B cell (primary cell): Measurements from ENCODE around the gene FMNL2. TPM values are rescaled to one million over a fixed set of nuclear protein-coding genes. Genes with fewer than 3 reads are reported as not detected.

Experiments
- ATAC-seq: fragments of 200-7000 bp; cut with Tn5 transposase; one replicate; pipeline ENCODE4 v1.10.0; 2021; ENCODE audit warnings: low read depth, mild to moderate bottlenecking, moderate number of reproducible peaks, moderate library complexity
- CTCF ChIA-PET: fragments of 350-600 bp; sonication (Branson Sonifier 250); formaldehyde crosslinking; loops from one replicate; lab custom pipeline; 2021; ENCODE audit warnings: antibody characterized with exemption, inconsistent platforms; lab: Charles Lee
- POLR2A ChIA-PET: fragments of 350-600 bp; sonication (Branson Sonifier 250); formaldehyde crosslinking; loops from one replicate; lab custom pipeline; 2021; ENCODE audit warnings: antibody characterized with exemption; lab: Charles Lee
- DNase-seq: peaks from one replicate; pipeline ENCODE4 v3.0.0; 2013
- H2AFZ ChIP-seq: 2 replicates; pipeline ENCODE4 v1.6.1; 2012; ENCODE audit warnings: mild to moderate bottlenecking, low read depth, low read length; ENCODE audit not compliant: insufficient read depth, poor library complexity, severe bottlenecking
- H3K27ac ChIP-seq, 2 donors: 1 replicate in 1 of 2; 2 replicates in 1 of 2; pipeline ENCODE4 v1.5.1; 2012 to 2013; ENCODE audit warnings: low read length in 2 of 2, mild to moderate bottlenecking in 2 of 2, moderate library complexity in 1 of 2
- H3K27me3 ChIP-seq, 4 experiments: fragments of 200-600 bp in 1 of 4; sonication (generic) in 1 of 4; replicated peaks in 1 of 4; 1 replicate in 2 of 4; 2 replicates in 2 of 4; pipeline versions ENCODE4 v1.6.1 to v1.7.0; 2013 to 2016; ENCODE audit warnings: low read length in 3 of 4, mild to moderate bottlenecking in 2 of 4, mixed read lengths in 1 of 4, moderate library complexity in 1 of 4; ENCODE audit not compliant: insufficient read depth in 4 of 4, control insufficient read depth in 3 of 4; ENCODE audit errors: control extremely low read depth in 1 of 4
- H3K36me3 ChIP-seq, 2 experiments: replicated peaks in 1 of 2; 1 replicate in 1 of 2; 2 replicates in 1 of 2; pipeline versions ENCODE4 v1.6.1 to v1.7.1; 2013; ENCODE audit warnings: low read length in 1 of 2; ENCODE audit not compliant: insufficient read depth in 2 of 2, control insufficient read depth in 1 of 2; ENCODE audit errors: control extremely low read depth in 1 of 2, extremely low read depth in 1 of 2
- H3K4me1 ChIP-seq, 2 donors: fragments of 200-600 bp in 1 of 2; sonication (generic) in 1 of 2; 1 replicate in 1 of 2; 2 replicates in 1 of 2; pipeline versions ENCODE4 v1.5.1 to v1.6.1; 2013 to 2017; ENCODE audit warnings: low read length in 2 of 2; ENCODE audit not compliant: control insufficient read depth in 2 of 2, insufficient read depth in 2 of 2
- H3K4me2 ChIP-seq: replicated peaks from 2 replicates; pipeline ENCODE3; 2012; ENCODE audit warnings: mild to moderate bottlenecking, low read depth, low read length; ENCODE audit not compliant: poor library complexity, severe bottlenecking
- H3K4me3 ChIP-seq, 5 experiments: fragments of 200-600 bp in 1 of 5; sonication (generic) in 1 of 5; 1 replicate in 3 of 5; 2 replicates in 2 of 5; pipeline versions ENCODE4 v1.5.1 to v1.7.0; 2011 to 2016; ENCODE audit warnings: low read length in 4 of 5, mild to moderate bottlenecking in 4 of 5, low read depth in 2 of 5, control low read depth in 1 of 5, moderate library complexity in 1 of 5; ENCODE audit not compliant: insufficient read depth in 1 of 5; ENCODE audit errors: control extremely low read depth in 1 of 5, extremely low read depth in 1 of 5
- H3K79me2 ChIP-seq: fragments of 200-600 bp; sonication (generic); one replicate; pipeline ENCODE4 v1.6.0; 2016; ENCODE audit warnings: low read length; ENCODE audit not compliant: control insufficient read depth, insufficient read depth
- H3K9ac ChIP-seq: fragments of 200-600 bp; sonication (generic); 2 replicates; pipeline ENCODE4 v1.6.1; 2017; ENCODE audit warnings: mild to moderate bottlenecking, low read length, moderate library complexity
- H3K9me3 ChIP-seq, 3 donors: one replicate each; pipeline versions ENCODE4 v1.6.1 to v1.7.1; 2013; ENCODE audit warnings: low read length in 2 of 3; ENCODE audit not compliant: control insufficient read depth in 2 of 3, insufficient read depth in 1 of 3; ENCODE audit errors: control extremely low read depth in 1 of 3
- H4K20me1 ChIP-seq: 2 replicates; pipeline ENCODE4 v1.6.0; 2012; ENCODE audit warnings: mild to moderate bottlenecking, low read length; ENCODE audit not compliant: insufficient read depth, control insufficient read depth, poor library complexity, severe bottlenecking
- H3K27ac Mint-ChIP-seq: one replicate; pipeline ENCODE4 v1.8.0; 2021; ENCODE audit warnings: mixed read lengths
- H3K27me3 Mint-ChIP-seq: one replicate; pipeline ENCODE4 v1.8.0; 2021; ENCODE audit warnings: mixed read lengths
- H3K4me1 Mint-ChIP-seq: one replicate; pipeline ENCODE4 v1.8.0; 2021; ENCODE audit warnings: mixed read lengths
- H3K4me3 Mint-ChIP-seq: one replicate; pipeline ENCODE4 v1.8.0; 2021; ENCODE audit warnings: mixed read lengths
- H3K9me3 Mint-ChIP-seq: one replicate; pipeline ENCODE4 v1.8.0; 2022; ENCODE audit warnings: mixed read lengths; ENCODE audit not compliant: insufficient read depth
- EZH2 ChIP-seq: IDR thresholded peaks from 2 replicates; pipeline ENCODE4 v1.6.1; 2012; ENCODE audit warnings: borderline replicate concordance, low read depth, mild to moderate bottlenecking, moderate library complexity, low read length; ENCODE audit not compliant: insufficient read depth, poor library complexity, severe bottlenecking
- WGBS: methylation state at CpG from one replicate; pipeline ENCODE4 v1.1.5; 2013; ENCODE audit warnings: missing lambda C conversion rate; ENCODE audit not compliant: insufficient coverage; 5-methylcytosine and 5-hydroxymethylcytosine counted together
- intact Hi-C: fragments of 100-400 bp; cut with micrococcal nuclease; formaldehyde crosslinking; loops from one replicate; pipeline ENCODE4 v1.10.0; 2022
- polyA plus RNA-seq: library from polyadenylated mRNA; depleted of rRNA; stranded (reverse); fragments of >200 nt; gene quantifications from 2 replicates; pipeline ENCODE4 v1.2.3, GENCODE V29; 2012
- total RNA-seq, 2 donors: library from RNA; stranded (reverse); fragments of 120-200 nt in 1 of 2; gene quantifications; 1 replicate in 1 of 2; 2 replicates in 1 of 2; pipeline versions ENCODE4 v1.2.3 to v1.2.4, GENCODE V29; 2013 to 2022
- TF ChIP-seq, protein P1 (sequence below): fragments of 200-600 bp; IDR thresholded peaks from one replicate; pipeline ENCODE4 v1.8.0; 2022; ENCODE audit warnings: antibody characterized with exemption, mild to moderate bottlenecking

The FMNL2 gene
- total and polyA plus RNA-seq, 2 donors (not counting 1 experiment from before 2014, with no cell fraction given), result 0.73 to 8.8 TPM

DNA sequence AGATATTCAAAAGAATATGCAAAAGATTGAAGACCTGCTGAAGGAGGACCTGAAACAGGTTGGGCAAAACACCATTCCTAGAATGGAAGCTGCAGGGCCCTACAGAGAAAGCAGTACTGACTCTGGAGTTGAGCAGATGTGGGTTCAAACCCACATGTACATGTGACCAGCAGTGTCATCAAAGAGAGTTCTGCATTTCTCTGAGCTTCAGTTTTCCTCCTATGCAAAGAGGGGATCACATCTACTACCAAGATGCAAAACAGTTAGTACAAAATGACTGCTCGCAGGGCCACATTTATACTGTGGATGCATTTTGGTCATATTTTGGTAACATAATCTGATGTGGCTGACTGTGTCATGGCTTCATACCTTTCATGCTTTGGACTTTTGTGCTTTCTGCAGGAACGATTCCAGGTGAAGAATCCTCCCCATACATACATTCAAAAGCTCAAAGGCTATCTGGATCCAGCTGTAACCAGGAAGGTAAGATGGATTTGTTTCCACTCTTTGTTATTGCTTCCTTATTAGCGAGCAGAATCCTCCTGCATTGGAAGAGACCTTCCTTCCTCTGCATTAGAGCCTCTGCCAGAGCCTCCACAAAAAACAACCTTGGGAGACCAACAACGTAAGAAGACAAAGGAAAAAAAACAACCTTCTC, 207.5 kb downstream of the FMNL2 start:
- TF ChIP-seq, protein P1, sequence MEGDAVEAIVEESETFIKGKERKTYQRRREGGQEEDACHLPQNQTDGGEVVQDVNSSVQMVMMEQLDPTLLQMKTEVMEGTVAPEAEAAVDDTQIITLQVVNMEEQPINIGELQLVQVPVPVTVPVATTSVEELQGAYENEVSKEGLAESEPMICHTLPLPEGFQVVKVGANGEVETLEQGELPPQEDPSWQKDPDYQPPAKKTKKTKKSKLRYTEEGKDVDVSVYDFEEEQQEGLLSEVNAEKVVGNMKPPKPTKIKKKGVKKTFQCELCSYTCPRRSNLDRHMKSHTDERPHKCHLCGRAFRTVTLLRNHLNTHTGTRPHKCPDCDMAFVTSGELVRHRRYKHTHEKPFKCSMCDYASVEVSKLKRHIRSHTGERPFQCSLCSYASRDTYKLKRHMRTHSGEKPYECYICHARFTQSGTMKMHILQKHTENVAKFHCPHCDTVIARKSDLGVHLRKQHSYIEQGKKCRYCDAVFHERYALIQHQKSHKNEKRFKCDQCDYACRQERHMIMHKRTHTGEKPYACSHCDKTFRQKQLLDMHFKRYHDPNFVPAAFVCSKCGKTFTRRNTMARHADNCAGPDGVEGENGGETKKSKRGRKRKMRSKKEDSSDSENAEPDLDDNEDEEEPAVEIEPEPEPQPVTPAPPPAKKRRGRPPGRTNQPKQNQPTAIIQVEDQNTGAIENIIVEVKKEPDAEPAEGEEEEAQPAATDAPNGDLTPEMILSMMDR, result no peak
- no peak for TF ChIP-seq EZH2
- ATAC-seq (no peak), DNase-seq (no peak)
- Histone ChIP-seq H3K27me3 (no peaks in the 10 kb centered on the region), H3K4me2 (no peak overlapping the region), H3K79me2 (no peaks in the 10 kb centered on the region), H3K9me3 (no peaks in the 10 kb centered on the region), H3K27ac (no peak overlapping the region), H3K4me1 (no peaks in the 10 kb centered on the region), H2AFZ (no peak overlapping the region), H3K36me3 (no peaks in the 10 kb centered on the region), H3K4me3 (no peak overlapping the region), H4K20me1 (no peaks in the 10 kb centered on the region), H3K9ac (no peak overlapping the region)
- intact Hi-C loops, result no loop called here
- Mint-ChIP-seq H3K9me3 (no peaks in the 10 kb centered on the region), H3K4me3 (no peak overlapping the region), H3K27ac (no peak overlapping the region), H3K27me3 (no peaks in the 10 kb centered on the region), H3K4me1 (peaks cover 10% of the 10 kb centered on the region)
- CTCF ChIA-PET, result interaction anchor here (0.8 to 1.4 kb wide), 2 partner anchors 17 to 23 kb away, joined by 3 read pairs; no protein-coding TSS in a partner anchor
- no CpG with 5 or more reads among the region's 4 CpGs for WGBS
- POLR2A ChIA-PET, result no interaction called here

DNA sequence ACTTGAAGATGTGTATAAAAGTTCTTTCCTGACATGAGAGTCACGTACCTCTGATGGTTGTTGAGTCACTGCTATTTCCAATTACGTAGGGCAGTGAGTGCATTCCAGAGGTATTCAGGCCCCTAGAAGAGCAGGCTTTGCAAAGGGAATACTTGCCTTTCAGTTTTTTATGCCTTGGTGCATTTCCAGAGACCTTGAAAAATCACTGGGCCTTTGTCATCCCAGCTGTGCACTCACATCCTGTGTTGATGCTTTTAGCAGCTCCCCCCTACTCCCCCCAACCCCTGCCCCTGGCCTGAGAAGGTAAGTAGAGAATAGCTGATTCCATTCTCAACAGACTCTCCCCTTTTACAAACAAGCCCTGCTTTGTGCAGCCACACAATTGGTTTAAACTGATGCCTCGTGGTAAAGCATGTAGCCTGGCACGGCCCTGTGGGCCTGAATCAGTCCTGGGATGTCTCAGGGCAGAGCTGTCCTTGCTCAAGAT, 208.1 kb downstream of the FMNL2 start:
- Histone ChIP-seq H3K27me3 (no peaks in the 10 kb centered on the region), H3K36me3 (no peaks in the 10 kb centered on the region), H3K4me2 (no peak overlapping the region), H3K9ac (no peak overlapping the region), H3K79me2 (no peaks in the 10 kb centered on the region), H3K27ac (no peak overlapping the region), H4K20me1 (no peaks in the 10 kb centered on the region), H3K4me3 (no peak overlapping the region), H3K9me3 (no peaks in the 10 kb centered on the region), H2AFZ (no peak overlapping the region), H3K4me1 (no peaks in the 10 kb centered on the region)
- Mint-ChIP-seq H3K9me3 (no peaks in the 10 kb centered on the region), H3K27ac (no peak overlapping the region), H3K4me1 (peaks cover 10% of the 10 kb centered on the region), H3K4me3 (no peak overlapping the region), H3K27me3 (no peaks in the 10 kb centered on the region)
- no peak for ATAC-seq
- TF ChIP-seq, protein P1, result no peak
- TF ChIP-seq EZH2, result no peak
- intact Hi-C loops, result no loop called here
- WGBS, result 77% methylated on average over 4 of the region's 4 CpGs
- ChIA-PET CTCF (interaction anchor here (0.8 to 1.4 kb wide), 2 partner anchors 18 to 24 kb away, joined by 3 read pairs; no protein-coding TSS in a partner anchor), POLR2A (no interaction called here)
- DNase-seq, result no peak
